ENCODE data around the gene ADD2.

DNA sequence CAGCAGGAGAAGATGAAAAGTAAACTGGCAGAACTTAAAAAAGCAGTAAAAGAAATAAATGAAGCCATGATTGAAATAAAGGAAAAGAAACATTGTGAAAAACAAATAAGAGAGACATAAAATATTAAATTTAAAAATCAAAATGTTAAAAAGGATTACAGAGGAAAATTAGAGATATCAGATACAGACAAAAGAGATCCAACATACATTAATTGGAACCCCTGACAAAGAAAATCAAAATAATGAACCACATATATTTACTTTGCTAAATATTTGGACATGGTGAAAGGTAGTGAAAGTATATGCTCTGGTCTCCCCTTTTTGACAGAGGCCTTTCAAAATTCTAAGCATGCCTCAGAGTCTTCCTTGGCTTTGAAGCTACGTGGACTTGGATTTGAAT is 134.5 kb downstream of the ADD2 start:
- no peak for TF ChIP-seq POLR2A (IDR thresholded peaks at IDR 0.05; ENCODE audit: extremely low read depth, insufficient read length)
- TF ChIP-seq CTCF (IDR thresholded peaks at IDR 0.05; ENCODE audit: low read depth, low read length) = no peak
- TF ChIP-seq, protein P1, sequence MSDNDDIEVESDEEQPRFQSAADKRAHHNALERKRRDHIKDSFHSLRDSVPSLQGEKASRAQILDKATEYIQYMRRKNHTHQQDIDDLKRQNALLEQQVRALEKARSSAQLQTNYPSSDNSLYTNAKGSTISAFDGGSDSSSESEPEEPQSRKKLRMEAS (IDR thresholded peaks at IDR 0.05; ENCODE audit: low read depth, low read length) = no peak
- no peak for TF ChIP-seq MYC (IDR thresholded peaks at IDR 0.05; ENCODE audit: low read depth, low read length)

Measured in NB4 (cell line).